IMR-90 (cell line): ENCODE data around the gene SLBP.

ENCODE experiments used
- CEBPB ChIP-seq: IDR thresholded peaks from 2 replicates; pipeline ENCODE4 v1.6.1; 2012; ENCODE audit warnings: low read depth, low read length, improper control_type of control experiment
- MAFK ChIP-seq: IDR thresholded peaks from 2 replicates; pipeline ENCODE4 v1.6.1; 2012; ENCODE audit warnings: low read depth, low read length, improper control_type of control experiment
- POLR2A ChIP-seq: IDR thresholded peaks from 2 replicates; pipeline ENCODE4 v1.6.1; 2012; ENCODE audit warnings: mild to moderate bottlenecking, low read depth, low read length
- RAD21 ChIP-seq: IDR thresholded peaks from 2 replicates; pipeline ENCODE4 v1.6.1; 2012; ENCODE audit warnings: low read length, improper control_type of control experiment
- RCOR1 ChIP-seq: IDR thresholded peaks from 2 replicates; pipeline ENCODE4 v1.6.1; 2012; ENCODE audit warnings: mild to moderate bottlenecking, low read length, improper control_type of control experiment; ENCODE audit not compliant: insufficient replicate concordance
- RFX5 ChIP-seq: IDR thresholded peaks from 2 replicates; pipeline ENCODE4 v1.8.0; 2012; ENCODE audit warnings: low read depth, mild to moderate bottlenecking, low read length, moderate library complexity
- SMC3 ChIP-seq: fragments of 150-350 bp; IDR thresholded peaks from 2 replicates; pipeline ENCODE4 v1.6.1; 2016; ENCODE audit warnings: low read depth, mild to moderate bottlenecking, antibody characterized with exemption, low read length, moderate library complexity
- TF ChIP-seq, protein P1 (sequence below): conservative IDR thresholded peaks from 2 replicates; pipeline ENCODE4 v1.5.1; 2012; ENCODE audit warnings: mild to moderate bottlenecking, low read depth, low read length, improper control_type of control experiment
- TF ChIP-seq, protein P2 (sequence below): fragments of 150-350 bp; IDR thresholded peaks from 2 replicates; pipeline ENCODE4 v1.6.1; 2017; ENCODE audit warnings: mild to moderate bottlenecking, antibody characterized with exemption, low read length, low read depth
- TF ChIP-seq, protein P3 (sequence below): fragments of 150-350 bp; IDR thresholded peaks from 2 replicates; pipeline ENCODE4 v1.6.1; 2016; ENCODE audit warnings: low read depth, mild to moderate bottlenecking, low read length, moderate library complexity, borderline replicate concordance

DNA sequence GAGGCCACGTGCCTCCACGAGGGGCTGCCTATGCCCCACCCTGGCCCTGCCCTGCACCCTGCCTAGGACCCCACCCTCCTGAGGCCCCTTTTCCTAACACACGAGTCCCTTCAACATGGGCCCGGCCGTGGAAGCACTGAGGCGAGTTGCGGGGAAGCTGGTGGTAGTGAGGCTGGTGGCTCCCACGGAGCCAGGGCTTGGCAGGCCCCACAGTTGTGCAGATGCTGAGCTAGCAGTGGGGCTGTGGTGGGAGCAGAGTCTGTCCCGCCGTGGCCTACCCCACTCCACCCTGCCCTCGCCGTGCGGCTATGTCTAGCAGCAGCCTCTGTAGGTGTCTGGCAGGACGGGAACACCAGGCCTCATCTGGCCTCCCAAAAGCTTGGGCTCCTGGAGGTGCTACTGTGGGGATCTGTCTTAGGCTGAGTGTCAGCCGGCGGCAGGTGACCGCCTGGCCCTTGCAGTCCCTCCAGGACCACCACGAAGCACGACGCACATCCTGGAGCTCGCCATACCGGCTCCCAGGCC is 28.0 kb upstream of the SLBP start:
- TF ChIP-seq, protein P1, sequence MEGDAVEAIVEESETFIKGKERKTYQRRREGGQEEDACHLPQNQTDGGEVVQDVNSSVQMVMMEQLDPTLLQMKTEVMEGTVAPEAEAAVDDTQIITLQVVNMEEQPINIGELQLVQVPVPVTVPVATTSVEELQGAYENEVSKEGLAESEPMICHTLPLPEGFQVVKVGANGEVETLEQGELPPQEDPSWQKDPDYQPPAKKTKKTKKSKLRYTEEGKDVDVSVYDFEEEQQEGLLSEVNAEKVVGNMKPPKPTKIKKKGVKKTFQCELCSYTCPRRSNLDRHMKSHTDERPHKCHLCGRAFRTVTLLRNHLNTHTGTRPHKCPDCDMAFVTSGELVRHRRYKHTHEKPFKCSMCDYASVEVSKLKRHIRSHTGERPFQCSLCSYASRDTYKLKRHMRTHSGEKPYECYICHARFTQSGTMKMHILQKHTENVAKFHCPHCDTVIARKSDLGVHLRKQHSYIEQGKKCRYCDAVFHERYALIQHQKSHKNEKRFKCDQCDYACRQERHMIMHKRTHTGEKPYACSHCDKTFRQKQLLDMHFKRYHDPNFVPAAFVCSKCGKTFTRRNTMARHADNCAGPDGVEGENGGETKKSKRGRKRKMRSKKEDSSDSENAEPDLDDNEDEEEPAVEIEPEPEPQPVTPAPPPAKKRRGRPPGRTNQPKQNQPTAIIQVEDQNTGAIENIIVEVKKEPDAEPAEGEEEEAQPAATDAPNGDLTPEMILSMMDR: no peak
- TF ChIP-seq, protein P2, sequence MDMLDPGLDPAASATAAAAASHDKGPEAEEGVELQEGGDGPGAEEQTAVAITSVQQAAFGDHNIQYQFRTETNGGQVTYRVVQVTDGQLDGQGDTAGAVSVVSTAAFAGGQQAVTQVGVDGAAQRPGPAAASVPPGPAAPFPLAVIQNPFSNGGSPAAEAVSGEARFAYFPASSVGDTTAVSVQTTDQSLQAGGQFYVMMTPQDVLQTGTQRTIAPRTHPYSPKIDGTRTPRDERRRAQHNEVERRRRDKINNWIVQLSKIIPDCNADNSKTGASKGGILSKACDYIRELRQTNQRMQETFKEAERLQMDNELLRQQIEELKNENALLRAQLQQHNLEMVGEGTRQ: no peak
- TF ChIP-seq, protein P3, sequence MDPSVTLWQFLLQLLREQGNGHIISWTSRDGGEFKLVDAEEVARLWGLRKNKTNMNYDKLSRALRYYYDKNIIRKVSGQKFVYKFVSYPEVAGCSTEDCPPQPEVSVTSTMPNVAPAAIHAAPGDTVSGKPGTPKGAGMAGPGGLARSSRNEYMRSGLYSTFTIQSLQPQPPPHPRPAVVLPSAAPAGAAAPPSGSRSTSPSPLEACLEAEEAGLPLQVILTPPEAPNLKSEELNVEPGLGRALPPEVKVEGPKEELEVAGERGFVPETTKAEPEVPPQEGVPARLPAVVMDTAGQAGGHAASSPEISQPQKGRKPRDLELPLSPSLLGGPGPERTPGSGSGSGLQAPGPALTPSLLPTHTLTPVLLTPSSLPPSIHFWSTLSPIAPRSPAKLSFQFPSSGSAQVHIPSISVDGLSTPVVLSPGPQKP: no peak
- no peak for TF ChIP-seq RCOR1
- TF ChIP-seq POLR2A: no peak
- TF ChIP-seq MAFK: no peak
- TF ChIP-seq RFX5: no peak
- no peak for TF ChIP-seq CEBPB
- TF ChIP-seq RAD21: no peak
- no peak for TF ChIP-seq SMC3
